ENCODE data around the gene USP19.

Gene USP19

DNA sequence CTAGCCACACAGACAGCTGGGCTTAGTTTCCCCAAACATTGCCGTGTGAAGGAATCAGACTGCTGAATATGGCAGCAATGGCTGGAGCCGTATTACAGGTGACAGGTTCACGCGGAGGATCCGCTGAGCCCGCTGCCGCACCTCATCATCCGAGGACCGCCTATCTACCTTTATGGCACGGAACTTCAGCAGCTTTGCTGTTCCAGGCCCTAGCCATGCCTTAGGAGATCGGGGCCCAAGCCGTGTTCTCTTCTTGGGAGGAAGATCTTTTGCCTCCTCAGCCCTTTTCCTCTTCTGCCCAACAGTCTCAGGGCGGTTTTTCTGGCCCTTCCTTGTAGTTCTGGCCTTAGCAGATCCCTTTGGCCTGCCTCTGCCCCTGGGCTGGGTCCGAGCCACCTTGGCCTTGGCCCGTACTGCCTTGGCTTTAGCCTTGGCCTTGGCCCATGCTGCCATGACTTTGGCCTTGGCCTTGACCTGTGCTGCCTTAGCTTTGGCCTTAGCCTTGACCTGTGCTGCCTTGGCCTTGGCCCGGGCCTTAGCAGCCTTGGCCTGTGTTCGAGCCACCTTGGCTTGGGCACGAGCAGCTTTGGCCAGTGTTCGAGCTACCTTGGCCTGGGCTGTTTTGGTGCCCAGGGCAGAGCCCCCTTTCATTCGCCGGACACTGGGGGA is 42.3 kb upstream of the USP19 start:
- no peak for DNase-seq (ENCODE audit: low read depth)
- H3K4me3 ChIP-seq (ENCODE audit: low read depth, low read length): no peak overlapping the region
- TF ChIP-seq, protein P1, sequence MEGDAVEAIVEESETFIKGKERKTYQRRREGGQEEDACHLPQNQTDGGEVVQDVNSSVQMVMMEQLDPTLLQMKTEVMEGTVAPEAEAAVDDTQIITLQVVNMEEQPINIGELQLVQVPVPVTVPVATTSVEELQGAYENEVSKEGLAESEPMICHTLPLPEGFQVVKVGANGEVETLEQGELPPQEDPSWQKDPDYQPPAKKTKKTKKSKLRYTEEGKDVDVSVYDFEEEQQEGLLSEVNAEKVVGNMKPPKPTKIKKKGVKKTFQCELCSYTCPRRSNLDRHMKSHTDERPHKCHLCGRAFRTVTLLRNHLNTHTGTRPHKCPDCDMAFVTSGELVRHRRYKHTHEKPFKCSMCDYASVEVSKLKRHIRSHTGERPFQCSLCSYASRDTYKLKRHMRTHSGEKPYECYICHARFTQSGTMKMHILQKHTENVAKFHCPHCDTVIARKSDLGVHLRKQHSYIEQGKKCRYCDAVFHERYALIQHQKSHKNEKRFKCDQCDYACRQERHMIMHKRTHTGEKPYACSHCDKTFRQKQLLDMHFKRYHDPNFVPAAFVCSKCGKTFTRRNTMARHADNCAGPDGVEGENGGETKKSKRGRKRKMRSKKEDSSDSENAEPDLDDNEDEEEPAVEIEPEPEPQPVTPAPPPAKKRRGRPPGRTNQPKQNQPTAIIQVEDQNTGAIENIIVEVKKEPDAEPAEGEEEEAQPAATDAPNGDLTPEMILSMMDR (IDR thresholded peaks at IDR 0.05; ENCODE audit: low read depth, low read length, missing control alignments): no peak

DNA sequence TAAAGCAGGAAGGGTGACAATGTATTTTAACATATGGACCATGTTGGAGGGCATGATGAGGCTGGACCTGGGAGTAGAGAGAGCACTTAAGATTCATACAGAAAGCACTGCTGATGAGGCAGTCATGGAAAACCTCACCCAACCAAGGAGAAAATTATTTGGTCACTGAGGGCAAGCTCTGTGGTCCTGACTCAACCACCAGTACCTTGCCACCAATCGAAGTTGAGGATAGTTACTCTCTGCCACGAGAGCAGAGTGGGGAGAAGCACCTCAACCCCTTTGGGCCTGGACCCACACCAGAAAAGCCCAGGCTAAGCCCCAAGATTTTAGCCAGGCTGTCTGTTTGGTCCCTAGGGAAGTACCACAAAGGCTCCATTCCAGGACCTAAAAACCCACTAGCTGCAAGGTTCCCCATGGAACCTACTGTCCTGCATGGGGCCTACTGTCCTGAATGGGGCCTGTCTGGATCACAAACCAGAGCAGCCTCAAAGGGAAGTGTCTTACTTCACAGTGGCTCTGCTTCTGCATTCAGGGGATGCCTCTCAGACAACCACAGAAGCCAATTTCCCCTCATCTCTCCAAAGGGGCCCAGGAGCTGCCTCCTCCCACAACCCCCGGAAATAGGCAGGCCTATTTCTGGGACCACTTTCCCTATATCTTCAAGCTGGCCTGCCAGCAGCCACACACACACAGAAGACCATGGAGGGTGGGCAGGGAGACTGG is 41.3 kb upstream of the USP19 start:
- DNase-seq (ENCODE audit: low read depth): no peak
- TF ChIP-seq, protein P1 (IDR thresholded peaks at IDR 0.05; ENCODE audit: low read depth, low read length, missing control alignments): no peak
- no peak overlapping the region for H3K4me3 ChIP-seq (ENCODE audit: low read depth, low read length)

GRCh38 chr3:49161197-49161596 is 40.6 kb upstream of the USP19 start:
- TF ChIP-seq, protein P1 (IDR thresholded peaks at IDR 0.05; ENCODE audit: low read depth, low read length, missing control alignments): no peak
- DNase-seq (ENCODE audit: low read depth): no peak
- no peak overlapping the region for H3K4me3 ChIP-seq (ENCODE audit: low read depth, low read length)

GRCh38 chr3:49158792-49159191 is 38.2 kb upstream of the USP19 start:
- no peak for DNase-seq (ENCODE audit: low read depth)
- TF ChIP-seq, protein P1 (IDR thresholded peaks at IDR 0.05; ENCODE audit: low read depth, low read length, missing control alignments): no peak
- no peak overlapping the region for H3K4me3 ChIP-seq (ENCODE audit: low read depth, low read length)

DNA sequence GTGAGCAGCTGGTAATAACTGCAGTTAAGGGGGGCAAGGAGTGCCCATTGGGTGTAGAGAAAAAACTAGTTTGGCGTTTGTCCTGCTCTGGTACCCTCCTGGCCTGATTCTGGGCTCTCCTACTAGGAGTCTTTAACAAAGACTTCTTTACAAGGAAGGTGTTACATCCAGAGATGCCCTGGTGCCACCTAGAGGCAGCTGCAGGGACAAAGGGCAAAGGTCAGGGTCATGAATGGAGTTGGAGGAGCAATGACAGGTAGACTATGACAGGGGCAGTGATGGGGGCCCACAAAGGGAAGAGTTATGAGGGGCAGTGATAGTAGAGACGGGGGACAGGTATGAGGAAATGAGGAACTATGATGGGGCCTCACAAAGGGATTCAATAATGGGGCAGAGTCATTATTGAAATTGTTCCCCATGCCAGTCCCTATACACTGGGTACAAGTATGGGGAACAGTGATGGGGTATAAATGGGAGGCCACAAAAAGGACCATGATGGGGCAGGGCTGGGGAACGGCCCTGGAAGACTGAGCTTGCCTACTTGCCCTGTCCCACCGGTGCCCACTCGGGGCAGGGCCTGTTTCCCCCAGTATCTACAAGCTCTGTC is 37.6 kb upstream of the USP19 start:
- no peak overlapping the region for H3K4me3 ChIP-seq (ENCODE audit: low read depth, low read length)
- TF ChIP-seq, protein P1 (IDR thresholded peaks at IDR 0.05; ENCODE audit: low read depth, low read length, missing control alignments): peak; percentile 66
- DNase-seq (ENCODE audit: low read depth): no peak

- TF ChIP-seq, protein P1 (IDR thresholded peaks at IDR 0.05; ENCODE audit: low read depth, low read length, missing control alignments): no peak
- no peak for DNase-seq (ENCODE audit: low read depth)
- H3K4me3 ChIP-seq (ENCODE audit: low read depth, low read length): no peak overlapping the region
These were observed 36.7 kb upstream of the USP19 start for GRCh38 chr3:49157289-49157688.
